Adipocyte (in vitro differentiated cells): ENCODE measurements around the gene EHBP1.
A peak's percentile ranks its signal among the peaks of the same experiment; 100 is the strongest.

Experiments used
- DNase-seq: peaks from one replicate; pipeline ENCODE4 v3.0.0-alpha.2; 2015; ENCODE audit warnings: low read depth
- H3K27me3 ChIP-seq: replicated peaks from 2 replicates; pipeline ENCODE4 v1.7.0; 2013; ENCODE audit warnings: mild to moderate bottlenecking, low read length, moderate library complexity; ENCODE audit not compliant: control insufficient read depth, insufficient read depth
- H3K36me3 ChIP-seq: 2 replicates; pipeline ENCODE4 v1.7.0; 2013; ENCODE audit warnings: low read length, mild to moderate bottlenecking, moderate library complexity; ENCODE audit not compliant: control insufficient read depth, insufficient read depth, severe bottlenecking
- H3K4me1 ChIP-seq: 2 replicates; pipeline ENCODE4 v1.7.0; 2013; ENCODE audit warnings: mild to moderate bottlenecking, low read length, moderate library complexity; ENCODE audit not compliant: control insufficient read depth, insufficient read depth
- H3K4me3 ChIP-seq: 2 replicates; pipeline ENCODE4 v1.7.0; 2013; ENCODE audit warnings: mild to moderate bottlenecking, low read length, moderate library complexity
- H3K9ac ChIP-seq: 2 replicates; pipeline ENCODE4 v1.7.0; 2013; ENCODE audit warnings: mild to moderate bottlenecking, low read length, moderate library complexity
- H3K9me3 ChIP-seq: 2 replicates; pipeline ENCODE4 v1.7.0; 2013; ENCODE audit warnings: mild to moderate bottlenecking, low read length, moderate library complexity; ENCODE audit not compliant: control insufficient read depth

EHBP1 gene

DNA sequence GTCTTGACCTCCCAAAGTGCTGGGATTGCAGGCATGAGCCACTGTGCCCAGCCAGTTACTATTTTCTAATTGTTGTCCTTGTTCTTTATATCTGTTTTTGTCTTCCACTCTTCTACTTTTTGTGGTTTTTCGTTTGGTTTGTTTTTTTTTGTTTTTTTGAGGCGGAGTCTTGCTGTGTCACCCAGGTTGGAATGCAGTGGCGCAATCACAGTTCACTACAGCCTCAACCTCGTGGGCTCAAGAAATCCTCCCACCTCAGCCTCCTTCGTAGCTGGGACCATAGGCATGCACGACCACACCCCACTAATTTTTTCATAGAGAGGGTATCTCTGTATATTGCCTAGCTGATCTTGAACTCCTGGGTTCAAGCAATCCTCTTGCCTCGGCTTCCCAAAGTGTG lies 100.7 kb downstream of the EHBP1 start:
- Histone ChIP-seq H3K4me1 (peaks cover 7% of the 10 kb centered on the region), H3K9me3 (no peaks in the 10 kb centered on the region), H3K36me3 (peaks cover 31% of the 10 kb centered on the region), H3K27me3 (no peaks in the 10 kb centered on the region), H3K4me3 (no peak overlapping the region), H3K9ac (no peak overlapping the region)
- DNase-seq = no peak

- no peak for DNase-seq
- no peak overlapping the region for H3K9ac ChIP-seq
- no peaks in the 10 kb centered on the region for H3K9me3 ChIP-seq
- no peak overlapping the region for H3K4me3 ChIP-seq
- H3K4me1 ChIP-seq = no peaks in the 10 kb centered on the region
- H3K27me3 ChIP-seq = no peaks in the 10 kb centered on the region
- H3K36me3 ChIP-seq = peaks cover 31% of the 10 kb centered on the region
Measured at GRCh38 chr2:62808554-62808953, 103.0 kb downstream of the EHBP1 start.

DNA sequence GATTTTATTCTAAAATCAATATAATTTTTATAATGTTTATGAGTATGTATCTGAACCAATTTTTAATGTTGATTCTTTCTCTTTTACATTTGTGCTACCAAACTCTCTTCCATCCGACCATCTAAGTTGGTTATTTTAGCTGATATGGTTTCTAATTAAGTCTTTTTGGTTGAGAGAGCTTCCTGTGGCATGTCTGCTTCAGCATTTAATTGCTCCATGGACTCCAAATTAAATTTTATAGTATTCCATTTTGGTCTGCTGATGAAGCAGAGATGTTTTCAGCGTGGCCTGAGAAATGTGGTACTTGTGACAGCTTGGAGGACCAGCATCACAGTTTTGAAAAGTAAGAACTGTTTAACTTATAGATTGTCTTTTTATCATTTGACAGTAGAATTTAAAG lies 105.6 kb downstream of the EHBP1 start:
- H3K36me3 ChIP-seq = peaks cover 23% of the 10 kb centered on the region
- no peak for DNase-seq

DNA sequence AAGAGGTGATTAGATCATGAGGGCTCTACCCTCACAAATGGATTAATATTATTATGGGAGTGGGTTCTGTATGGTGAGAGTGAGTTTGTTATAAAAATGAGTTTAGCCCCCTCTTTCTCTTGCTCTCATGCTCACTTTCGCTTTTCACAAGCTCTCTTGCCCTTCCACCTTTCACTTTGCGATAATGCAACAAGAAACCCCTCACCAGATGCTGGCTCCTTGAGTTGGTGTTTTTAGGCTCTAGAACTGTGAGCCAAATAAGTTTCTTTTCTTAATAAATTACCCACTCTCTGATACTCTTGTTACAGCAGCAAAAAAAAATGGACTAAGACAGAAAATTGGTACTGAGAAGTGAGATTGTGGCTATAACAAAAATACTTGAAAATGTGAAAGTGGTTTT lies 106.5 kb downstream of the EHBP1 start:
- no peak for DNase-seq
- Histone ChIP-seq H3K4me3 (no peak overlapping the region), H3K9me3 (no peaks in the 10 kb centered on the region), H3K27me3 (no peaks in the 10 kb centered on the region), H3K9ac (no peak overlapping the region), H3K4me1 (peaks cover 10% of the 10 kb centered on the region), H3K36me3 (peaks cover 14% of the 10 kb centered on the region)

More for the DNA sequence above, 105.6 kb downstream of the EHBP1 start:
- H3K4me1 ChIP-seq = peaks cover 10% of the 10 kb centered on the region
- no peak overlapping the region for H3K9ac ChIP-seq
- H3K4me3 ChIP-seq = no peak overlapping the region
- H3K9me3 ChIP-seq = no peaks in the 10 kb centered on the region
- H3K27me3 ChIP-seq = no peaks in the 10 kb centered on the region

- DNase-seq = no peak
- Histone ChIP-seq H3K9me3 (no peaks in the 10 kb centered on the region), H3K9ac (no peak overlapping the region), H3K36me3 (peaks cover 3% of the 10 kb centered on the region), H3K27me3 (no peaks in the 10 kb centered on the region), H3K4me1 (peaks cover 11% of the 10 kb centered on the region), H3K4me3 (no peak overlapping the region)
Measured at GRCh38 chr2:62812921-62813825, 107.7 kb downstream of the EHBP1 start.

DNA sequence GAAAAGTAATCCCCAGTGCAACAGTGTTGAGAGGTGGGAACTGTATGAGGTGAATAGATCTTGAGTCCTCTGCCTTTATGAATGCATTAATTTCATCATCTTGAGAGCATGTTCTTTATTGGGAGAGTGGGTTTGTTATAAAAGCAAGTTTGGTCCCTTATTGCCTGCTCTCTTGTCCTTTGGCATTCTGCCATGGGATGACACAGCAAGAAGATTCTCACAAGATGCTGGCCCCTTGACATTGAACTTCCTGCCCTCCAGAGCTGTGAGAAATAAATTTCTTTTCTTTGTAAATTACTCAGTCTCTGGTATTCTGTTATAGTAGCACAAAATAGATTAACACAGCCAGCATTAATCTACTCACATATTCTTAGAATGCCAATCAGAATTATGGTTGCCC lies 108.6 kb downstream of the EHBP1 start:
- no peak overlapping the region for H3K4me3 ChIP-seq
- no peaks in the 10 kb centered on the region for H3K27me3 ChIP-seq
- H3K4me1 ChIP-seq = peaks cover 13% of the 10 kb centered on the region
- no peak overlapping the region for H3K9ac ChIP-seq
- DNase-seq = peak; percentile 39
- peaks cover 3% of the 10 kb centered on the region for H3K36me3 ChIP-seq
- H3K9me3 ChIP-seq = no peaks in the 10 kb centered on the region

DNA sequence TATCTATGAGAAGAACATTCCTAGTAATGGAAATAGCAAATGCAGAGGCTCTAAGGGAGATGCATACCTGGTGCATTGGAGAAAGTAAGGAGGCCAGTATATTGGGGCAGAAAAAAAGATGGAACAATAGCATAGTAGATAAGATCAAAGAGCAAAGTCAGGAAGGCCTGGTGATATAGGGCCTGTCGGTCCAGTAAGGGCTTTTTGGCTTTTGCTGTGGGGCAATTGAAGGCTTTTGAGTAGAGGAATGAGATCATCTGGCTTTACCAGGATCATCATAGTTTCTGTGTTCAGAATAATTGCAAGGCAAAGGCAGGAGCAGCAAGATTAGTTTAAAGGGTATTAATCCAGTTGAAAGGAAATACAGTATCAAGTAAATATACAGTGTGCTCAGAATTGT lies 111.8 kb downstream of the EHBP1 start:
- Histone ChIP-seq H3K4me1 (peaks cover 13% of the 10 kb centered on the region), H3K27me3 (no peaks in the 10 kb centered on the region), H3K4me3 (no peak overlapping the region), H3K9me3 (no peaks in the 10 kb centered on the region), H3K9ac (no peak overlapping the region), H3K36me3 (no peaks in the 10 kb centered on the region)
- no peak for DNase-seq

- H3K9ac ChIP-seq = no peak overlapping the region
- H3K4me1 ChIP-seq = peaks cover 13% of the 10 kb centered on the region
- H3K9me3 ChIP-seq = no peaks in the 10 kb centered on the region
- no peaks in the 10 kb centered on the region for H3K27me3 ChIP-seq
- peak; percentile 9 for DNase-seq
- no peak overlapping the region for H3K4me3 ChIP-seq
- no peaks in the 10 kb centered on the region for H3K36me3 ChIP-seq
Measured at GRCh38 chr2:62817995-62818713, 112.6 kb downstream of the EHBP1 start.

DNA sequence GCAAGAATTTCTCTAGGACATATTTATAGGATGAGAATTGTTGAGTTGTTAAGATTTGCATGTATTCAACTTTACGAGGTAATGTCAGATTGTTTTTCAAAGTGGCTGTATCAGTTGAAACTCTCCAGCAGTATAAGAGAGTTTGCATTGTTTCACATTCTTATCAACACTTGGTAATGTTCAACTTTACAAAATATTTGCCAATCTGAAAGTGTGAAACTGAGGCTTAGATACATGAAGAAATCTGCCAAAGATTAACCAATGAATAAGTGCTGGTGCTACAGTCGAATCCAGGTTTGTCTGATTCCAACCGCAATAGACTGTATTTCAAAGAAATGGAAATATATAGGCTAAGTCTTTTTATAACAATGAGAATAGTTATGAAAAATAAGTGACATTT lies 117.0 kb downstream of the EHBP1 start:
- H3K9me3 ChIP-seq = no peaks in the 10 kb centered on the region
- H3K9ac ChIP-seq = no peak overlapping the region
- no peak for DNase-seq
- peaks cover 27% of the 10 kb centered on the region for H3K4me1 ChIP-seq
- no peaks in the 10 kb centered on the region for H3K27me3 ChIP-seq
- H3K36me3 ChIP-seq = peaks cover 16% of the 10 kb centered on the region
- no peak overlapping the region for H3K4me3 ChIP-seq

GRCh38 chr2:62824388-62824787 lies 118.9 kb downstream of the EHBP1 start:
- Histone ChIP-seq H3K27me3 (no peaks in the 10 kb centered on the region), H3K4me3 (no peak overlapping the region), H3K9me3 (no peaks in the 10 kb centered on the region), H3K9ac (no peak overlapping the region), H3K36me3 (peaks cover 33% of the 10 kb centered on the region), H3K4me1 (peaks cover 24% of the 10 kb centered on the region)
- DNase-seq = no peak

- H3K9ac ChIP-seq = no peak overlapping the region
- peak overlapping the region; percentile 35 for H3K4me3 ChIP-seq
- DNase-seq = peak; percentile 65
- no peaks in the 10 kb centered on the region for H3K9me3 ChIP-seq
- no peaks in the 10 kb centered on the region for H3K27me3 ChIP-seq
- H3K4me1 ChIP-seq = peaks cover 24% of the 10 kb centered on the region
- H3K36me3 ChIP-seq = peaks cover 46% of the 10 kb centered on the region
Measured at GRCh38 chr2:62826141-62826540, 120.6 kb downstream of the EHBP1 start.
